ENCODE measurements around the gene CNTN5.

CNTN5 gene

DNA sequence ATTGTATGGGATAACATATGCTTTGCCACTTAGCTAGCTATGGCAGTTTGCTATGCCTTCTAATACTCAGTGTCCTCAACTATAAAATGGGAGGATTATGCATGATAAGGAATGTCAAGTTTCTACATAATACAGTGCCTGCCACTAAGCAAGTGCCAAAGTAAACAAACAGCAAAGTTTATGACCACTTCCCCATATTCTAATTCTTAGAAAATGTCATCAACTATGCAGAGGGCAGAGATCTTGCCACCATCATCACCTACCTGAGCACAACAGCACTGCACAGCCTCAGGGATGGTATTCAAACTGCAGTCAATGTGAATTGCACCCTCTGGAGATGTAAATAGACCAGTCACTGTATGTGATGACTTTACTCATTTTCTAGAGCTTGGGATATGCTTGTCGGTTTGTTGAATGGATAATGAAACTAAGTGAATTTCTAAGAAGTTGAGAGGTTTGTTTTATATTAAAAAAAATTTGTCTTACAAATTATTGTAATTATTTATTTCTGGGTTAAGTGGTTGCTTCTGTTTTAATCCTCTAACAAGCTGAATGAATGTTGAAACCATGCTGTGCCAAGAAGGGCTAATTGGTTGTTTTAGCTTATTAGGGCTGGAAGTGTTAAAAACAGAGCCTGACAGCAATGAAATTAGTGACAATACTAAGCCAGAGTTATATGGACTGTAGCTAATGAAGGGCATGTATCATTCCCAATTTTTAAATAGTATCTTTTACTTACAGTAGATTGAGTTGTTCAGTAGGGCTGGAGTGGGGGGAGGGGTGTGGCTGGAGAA is 398.4 kb downstream of the CNTN5 start:
- Histone ChIP-seq H3K4me3 (ENCODE audit: low read length) (no peak overlapping the region), H3K9me3 (replicated peaks; ENCODE audit: low read length) (no peaks in the 10 kb centered on the region), H3K36me3 (ENCODE audit: insufficient read depth, low read length) (no peaks in the 10 kb centered on the region), H3K4me1 (ENCODE audit: control insufficient read depth, insufficient read depth, low read length) (peaks cover 34% of the 10 kb centered on the region), H3K9ac (ENCODE audit: low read depth, low read length) (no peak overlapping the region), H3K4me2 (ENCODE audit: low read length) (no peak overlapping the region), H3K27me3 (ENCODE audit: control insufficient read depth, insufficient read depth, low read length) (no peaks in the 10 kb centered on the region)

DNA sequence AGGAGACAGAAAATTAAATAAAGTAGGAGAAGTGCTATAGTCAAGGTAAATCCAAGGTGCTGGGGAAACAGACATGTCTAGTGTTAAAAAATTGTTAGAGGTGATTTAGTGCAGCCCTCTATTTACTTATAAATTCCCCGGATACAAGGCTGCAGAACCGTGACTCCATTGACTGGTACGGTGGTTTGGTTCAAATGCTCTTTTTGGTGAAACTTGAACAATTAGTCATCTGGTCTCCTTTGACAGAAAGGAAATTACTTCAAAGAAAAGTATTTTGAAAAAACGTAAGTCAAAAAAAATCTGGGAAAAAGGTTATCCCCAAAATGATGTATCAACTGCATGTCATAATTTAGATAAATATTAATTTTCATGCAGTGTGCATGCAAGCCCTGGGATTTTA is 399.2 kb downstream of the CNTN5 start:
- H3K4me1 ChIP-seq (ENCODE audit: control insufficient read depth, insufficient read depth, low read length), result peaks cover 34% of the 10 kb centered on the region
- H3K36me3 ChIP-seq (ENCODE audit: insufficient read depth, low read length), result no peaks in the 10 kb centered on the region
- no peak overlapping the region for H3K9ac ChIP-seq (ENCODE audit: low read depth, low read length)
- no peak overlapping the region for H3K4me3 ChIP-seq (ENCODE audit: low read length)
- H3K4me2 ChIP-seq (ENCODE audit: low read length), result peak overlapping the region; percentile 22
- H3K9me3 ChIP-seq (replicated peaks; ENCODE audit: low read length), result peaks cover 5% of the 10 kb centered on the region
- no peaks in the 10 kb centered on the region for H3K27me3 ChIP-seq (ENCODE audit: control insufficient read depth, insufficient read depth, low read length)

DNA sequence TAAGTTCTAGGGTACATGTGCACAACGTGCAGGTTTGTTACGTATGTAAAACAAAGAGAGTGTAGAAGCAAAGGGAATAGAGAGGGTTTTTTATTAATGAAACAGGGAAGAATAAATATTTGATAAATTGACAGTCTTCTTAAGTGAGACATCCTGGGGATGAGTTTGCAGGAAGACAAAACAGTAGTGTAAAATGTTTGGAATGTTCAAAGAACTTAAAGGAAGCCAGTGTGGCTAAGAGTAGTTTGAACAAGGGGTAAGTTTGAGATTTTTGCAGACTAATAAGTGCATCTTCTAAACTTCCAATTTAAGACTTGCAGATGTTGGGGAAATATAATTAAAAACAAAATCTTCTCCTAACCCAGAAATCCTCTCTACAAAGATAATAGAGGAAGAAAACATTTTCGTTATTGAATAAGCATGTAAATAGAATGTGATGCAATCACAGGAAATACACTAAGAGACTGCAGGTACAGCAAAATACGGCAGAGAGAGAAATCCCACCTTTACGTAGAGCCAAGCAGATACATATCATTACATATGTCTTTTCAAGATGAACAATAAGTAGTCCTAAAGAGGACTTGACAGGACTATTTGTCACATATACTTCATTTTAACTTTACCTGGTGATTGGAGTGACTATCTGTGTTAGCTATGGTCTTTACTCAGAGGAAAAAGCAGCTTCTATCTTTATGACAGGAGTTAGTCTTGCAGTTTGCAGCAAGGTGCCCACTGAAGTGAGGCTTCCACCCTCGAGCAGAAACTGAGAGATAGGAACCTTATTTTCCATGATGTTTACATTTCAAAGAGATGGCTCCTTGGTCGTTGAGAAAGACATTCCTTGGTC is 402.1 kb downstream of the CNTN5 start:
- Histone ChIP-seq H3K9ac (ENCODE audit: low read depth, low read length) (no peak overlapping the region), H3K9me3 (replicated peaks; ENCODE audit: low read length) (peaks cover 7% of the 10 kb centered on the region), H3K36me3 (ENCODE audit: insufficient read depth, low read length) (no peaks in the 10 kb centered on the region), H3K4me2 (ENCODE audit: low read length) (no peak overlapping the region), H3K4me3 (ENCODE audit: low read length) (no peak overlapping the region), H3K27me3 (ENCODE audit: control insufficient read depth, insufficient read depth, low read length) (no peaks in the 10 kb centered on the region), H3K4me1 (ENCODE audit: control insufficient read depth, insufficient read depth, low read length) (peaks cover 34% of the 10 kb centered on the region)

DNA sequence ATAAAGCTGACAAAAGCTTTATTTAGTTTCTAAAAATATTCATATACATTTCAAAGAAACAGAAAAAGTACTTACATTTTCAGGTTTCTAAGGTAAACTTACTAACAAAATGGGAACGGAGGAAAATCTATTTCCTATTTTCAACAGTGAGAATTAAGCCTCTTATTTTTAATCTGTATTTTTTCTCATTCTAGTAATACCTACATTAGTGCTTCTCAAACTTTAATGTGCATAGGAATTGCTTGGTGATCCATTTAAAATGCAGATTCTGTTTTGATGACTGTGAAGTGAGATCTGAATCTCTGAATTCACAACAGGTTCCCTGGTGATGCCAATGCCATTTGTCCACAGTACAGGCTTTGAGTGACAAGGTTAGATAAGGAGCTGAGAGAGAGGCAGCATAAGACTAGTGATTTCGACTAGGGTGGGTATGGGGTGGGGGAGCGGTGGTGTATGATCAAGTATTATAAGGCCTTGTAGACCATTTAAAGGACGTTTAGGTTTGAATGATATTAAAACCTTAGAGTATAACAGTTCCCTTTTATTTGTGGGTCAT is 402.8 kb downstream of the CNTN5 start:
- Histone ChIP-seq H3K36me3 (ENCODE audit: insufficient read depth, low read length) (no peaks in the 10 kb centered on the region), H3K9ac (ENCODE audit: low read depth, low read length) (no peak overlapping the region), H3K9me3 (replicated peaks; ENCODE audit: low read length) (peaks cover 7% of the 10 kb centered on the region), H3K4me1 (ENCODE audit: control insufficient read depth, insufficient read depth, low read length) (peaks cover 34% of the 10 kb centered on the region), H3K4me3 (ENCODE audit: low read length) (no peak overlapping the region), H3K27me3 (ENCODE audit: control insufficient read depth, insufficient read depth, low read length) (no peaks in the 10 kb centered on the region), H3K4me2 (ENCODE audit: low read length) (no peak overlapping the region)

DNA sequence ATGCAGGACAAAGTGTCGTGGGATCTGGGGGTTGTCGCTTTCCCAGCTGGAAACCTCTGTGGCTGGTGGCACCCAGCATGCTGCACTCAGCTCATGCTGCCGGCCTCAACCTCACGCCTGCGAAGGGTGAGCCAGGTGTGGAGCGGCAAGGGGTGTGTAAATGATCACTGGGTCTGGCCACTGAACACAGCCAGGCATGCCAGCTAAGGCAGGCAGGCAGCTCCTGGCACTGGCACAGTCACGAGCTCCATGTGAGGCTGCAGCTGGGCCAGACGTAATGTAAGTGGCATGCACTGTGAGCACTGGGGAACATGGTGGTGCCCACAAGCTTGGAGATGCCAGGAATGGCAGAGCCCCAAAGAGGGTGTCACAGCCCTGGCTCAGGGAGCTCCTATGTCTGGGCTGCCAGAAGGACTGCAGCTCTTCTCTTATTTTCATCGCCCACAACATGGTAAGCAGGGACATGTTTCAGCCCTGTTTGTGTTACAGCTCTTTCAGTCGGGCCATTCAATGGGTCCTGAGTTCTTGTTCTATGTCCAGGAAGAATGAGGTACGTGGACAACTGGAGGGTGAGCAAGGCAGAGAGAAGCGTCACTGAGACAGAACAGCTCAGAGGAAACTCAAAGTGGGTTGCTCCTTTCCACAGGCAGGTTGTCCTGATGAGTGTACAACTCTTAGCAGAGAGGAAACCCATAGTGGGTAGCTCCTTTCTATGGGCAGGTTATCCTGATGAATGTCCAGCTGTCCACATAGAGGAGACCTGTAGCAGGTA is 403.8 kb downstream of the CNTN5 start:
- H3K9me3 ChIP-seq (replicated peaks; ENCODE audit: low read length), result peaks cover 7% of the 10 kb centered on the region
- H3K4me1 ChIP-seq (ENCODE audit: control insufficient read depth, insufficient read depth, low read length), result peaks cover 24% of the 10 kb centered on the region
- no peaks in the 10 kb centered on the region for H3K36me3 ChIP-seq (ENCODE audit: insufficient read depth, low read length)
- no peak overlapping the region for H3K9ac ChIP-seq (ENCODE audit: low read depth, low read length)
- H3K27me3 ChIP-seq (ENCODE audit: control insufficient read depth, insufficient read depth, low read length), result no peaks in the 10 kb centered on the region
- H3K4me3 ChIP-seq (ENCODE audit: low read length), result no peak overlapping the region
- H3K4me2 ChIP-seq (ENCODE audit: low read length), result no peak overlapping the region

DNA sequence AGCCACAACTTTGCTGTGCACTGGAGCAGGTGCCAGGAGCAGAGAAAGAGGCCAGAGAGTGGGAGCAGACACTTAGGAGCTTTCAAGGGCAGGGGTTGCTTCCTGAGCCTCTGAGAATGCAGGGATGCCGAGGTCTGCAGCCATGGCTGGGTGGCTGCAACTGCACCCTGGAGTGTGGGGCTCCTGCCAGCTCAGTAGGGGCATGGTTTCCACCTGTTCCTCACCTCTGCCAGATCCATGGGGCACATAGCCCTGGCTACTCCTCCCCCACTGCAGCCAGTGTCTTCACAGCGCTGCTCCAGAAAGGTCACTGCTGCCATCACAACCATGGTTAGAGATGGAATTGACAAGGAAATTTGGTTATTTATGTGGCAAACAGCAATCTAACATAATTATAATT is 404.8 kb downstream of the CNTN5 start:
- Histone ChIP-seq H3K4me2 (ENCODE audit: low read length) (no peak overlapping the region), H3K4me3 (ENCODE audit: low read length) (no peak overlapping the region), H3K27me3 (ENCODE audit: control insufficient read depth, insufficient read depth, low read length) (no peaks in the 10 kb centered on the region), H3K4me1 (ENCODE audit: control insufficient read depth, insufficient read depth, low read length) (peaks cover 13% of the 10 kb centered on the region), H3K9me3 (replicated peaks; ENCODE audit: low read length) (peaks cover 7% of the 10 kb centered on the region), H3K36me3 (ENCODE audit: insufficient read depth, low read length) (no peaks in the 10 kb centered on the region), H3K9ac (ENCODE audit: low read depth, low read length) (no peak overlapping the region)

DNA sequence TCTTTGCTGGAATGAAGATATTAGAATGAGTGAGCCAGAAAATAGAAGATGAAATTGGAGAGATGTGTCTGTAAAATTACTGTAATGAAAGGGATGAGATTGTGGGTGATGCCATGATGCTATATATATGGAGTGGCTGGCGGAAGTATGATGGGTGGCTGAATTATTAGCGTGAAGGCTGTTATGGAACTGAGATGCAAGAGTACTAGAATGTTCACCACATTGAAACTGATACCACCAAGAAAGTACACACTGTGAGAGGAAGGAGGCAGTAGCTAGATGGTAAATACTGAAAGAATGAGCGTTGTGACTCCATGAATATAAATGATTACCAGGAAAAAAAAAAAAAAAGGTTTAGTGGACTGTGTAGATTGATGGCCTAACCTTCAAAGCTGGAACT is 411.9 kb downstream of the CNTN5 start:
- Histone ChIP-seq H3K9me3 (replicated peaks; ENCODE audit: low read length) (no peaks in the 10 kb centered on the region), H3K4me3 (ENCODE audit: low read length) (no peak overlapping the region), H3K36me3 (ENCODE audit: insufficient read depth, low read length) (no peaks in the 10 kb centered on the region), H3K27me3 (ENCODE audit: control insufficient read depth, insufficient read depth, low read length) (no peaks in the 10 kb centered on the region), H3K4me2 (ENCODE audit: low read length) (no peak overlapping the region), H3K4me1 (ENCODE audit: control insufficient read depth, insufficient read depth, low read length) (no peaks in the 10 kb centered on the region), H3K9ac (ENCODE audit: low read depth, low read length) (no peak overlapping the region)

DNA sequence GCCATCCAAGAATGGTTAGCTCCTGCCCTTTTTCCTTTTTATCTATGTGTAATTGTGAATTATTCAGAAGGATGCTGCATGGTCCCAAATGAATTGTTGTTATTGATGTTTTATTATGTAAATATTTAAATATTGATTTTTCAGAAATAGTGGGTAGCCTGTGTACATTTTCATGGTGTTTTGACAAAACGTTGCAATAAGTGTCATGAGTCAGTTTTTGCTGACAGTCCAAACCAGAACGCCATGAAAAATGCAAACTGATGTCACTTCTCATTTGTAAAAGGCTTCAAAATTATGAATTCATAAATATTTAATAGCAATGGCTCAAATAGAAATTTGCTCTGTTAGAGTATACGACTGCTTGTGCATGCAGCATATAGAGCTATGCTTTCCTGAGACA is 422.5 kb downstream of the CNTN5 start:
- Histone ChIP-seq H3K4me2 (ENCODE audit: low read length) (no peak overlapping the region), H3K9ac (ENCODE audit: low read depth, low read length) (no peak overlapping the region), H3K36me3 (ENCODE audit: insufficient read depth, low read length) (no peaks in the 10 kb centered on the region), H3K4me3 (ENCODE audit: low read length) (no peak overlapping the region), H3K27me3 (ENCODE audit: control insufficient read depth, insufficient read depth, low read length) (no peaks in the 10 kb centered on the region), H3K9me3 (replicated peaks; ENCODE audit: low read length) (no peaks in the 10 kb centered on the region), H3K4me1 (ENCODE audit: control insufficient read depth, insufficient read depth, low read length) (no peaks in the 10 kb centered on the region)

DNA sequence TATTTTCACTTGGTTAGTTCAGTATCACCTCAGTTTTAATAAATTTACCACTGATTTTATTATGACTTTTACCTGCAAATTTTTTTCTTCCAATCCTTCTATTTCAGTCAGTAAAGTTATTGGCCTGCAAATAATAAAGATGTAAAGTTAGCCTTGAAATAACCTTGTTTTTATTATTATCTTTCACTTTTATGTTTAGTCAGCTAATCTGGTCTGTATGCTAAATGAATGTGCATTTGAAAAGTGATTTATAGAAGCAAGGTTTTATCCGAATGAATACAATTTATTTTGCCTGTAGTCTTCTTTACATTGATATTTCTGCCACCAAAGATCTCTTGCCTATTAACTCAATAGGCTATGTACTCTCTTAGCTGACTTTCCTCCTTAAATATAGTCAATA is 425.7 kb downstream of the CNTN5 start:
- Histone ChIP-seq H3K36me3 (ENCODE audit: insufficient read depth, low read length) (no peaks in the 10 kb centered on the region), H3K27me3 (ENCODE audit: control insufficient read depth, insufficient read depth, low read length) (no peaks in the 10 kb centered on the region), H3K4me1 (ENCODE audit: control insufficient read depth, insufficient read depth, low read length) (no peaks in the 10 kb centered on the region), H3K9ac (ENCODE audit: low read depth, low read length) (no peak overlapping the region), H3K4me2 (ENCODE audit: low read length) (no peak overlapping the region), H3K4me3 (ENCODE audit: low read length) (no peak overlapping the region), H3K9me3 (replicated peaks; ENCODE audit: low read length) (no peaks in the 10 kb centered on the region)

DNA sequence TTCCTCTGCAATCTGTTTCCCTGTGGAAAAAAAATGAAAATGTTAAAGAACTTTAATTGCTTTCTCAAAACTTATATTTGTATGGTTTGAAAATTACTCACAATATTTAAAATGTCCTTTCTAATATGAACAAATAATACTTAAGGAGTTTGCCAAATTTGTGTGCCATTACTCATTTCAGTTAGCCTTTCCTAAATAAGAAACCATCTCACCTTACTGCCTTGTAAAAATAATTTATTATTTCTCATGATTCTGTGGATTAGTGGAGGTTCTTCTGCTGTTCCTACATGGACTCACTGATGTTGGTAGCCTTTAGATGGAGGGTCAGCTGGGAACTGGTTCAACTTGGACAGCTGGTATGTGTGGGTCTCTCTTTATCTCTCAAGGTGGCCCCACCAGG is 428.6 kb downstream of the CNTN5 start:
- no peak overlapping the region for H3K4me3 ChIP-seq (ENCODE audit: low read length)
- H3K4me2 ChIP-seq (ENCODE audit: low read length), result no peak overlapping the region
- no peaks in the 10 kb centered on the region for H3K36me3 ChIP-seq (ENCODE audit: insufficient read depth, low read length)
- no peaks in the 10 kb centered on the region for H3K9me3 ChIP-seq (replicated peaks; ENCODE audit: low read length)
- no peak overlapping the region for H3K9ac ChIP-seq (ENCODE audit: low read depth, low read length)
- H3K27me3 ChIP-seq (ENCODE audit: control insufficient read depth, insufficient read depth, low read length), result no peaks in the 10 kb centered on the region
- no peaks in the 10 kb centered on the region for H3K4me1 ChIP-seq (ENCODE audit: control insufficient read depth, insufficient read depth, low read length)

DNA sequence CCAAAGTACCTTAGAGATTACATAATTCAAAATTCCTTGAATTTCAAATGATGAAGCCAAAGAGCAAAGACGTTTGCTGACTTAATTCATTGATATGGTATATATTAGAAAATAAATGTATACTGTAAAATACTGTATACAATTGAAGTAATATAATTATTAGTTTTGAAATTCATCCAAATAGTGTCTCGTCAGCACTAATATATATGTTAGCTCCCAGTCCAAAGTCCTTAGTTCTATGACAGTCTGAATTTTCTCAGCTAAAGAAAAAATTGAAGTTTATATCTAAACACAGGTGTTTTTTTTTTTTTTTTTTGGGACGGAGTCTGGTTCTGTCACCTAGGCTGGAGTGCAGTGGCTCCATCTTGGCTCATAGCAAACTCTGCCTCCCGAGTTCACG is 431.3 kb downstream of the CNTN5 start:
- Histone ChIP-seq H3K9me3 (replicated peaks; ENCODE audit: low read length) (no peaks in the 10 kb centered on the region), H3K4me2 (ENCODE audit: low read length) (no peak overlapping the region), H3K36me3 (ENCODE audit: insufficient read depth, low read length) (no peaks in the 10 kb centered on the region), H3K9ac (ENCODE audit: low read depth, low read length) (no peak overlapping the region), H3K27me3 (ENCODE audit: control insufficient read depth, insufficient read depth, low read length) (no peaks in the 10 kb centered on the region), H3K4me3 (ENCODE audit: low read length) (no peak overlapping the region), H3K4me1 (ENCODE audit: control insufficient read depth, insufficient read depth, low read length) (no peaks in the 10 kb centered on the region)
